ENCODE results near the gene CELA2B. TPM values are rescaled to one million over a fixed set of nuclear protein-coding genes. Genes with fewer than 3 reads are reported as not detected.

Gene CELA2B
- total RNA-seq, 4 donors from 2014 or later = not detected

DNA sequence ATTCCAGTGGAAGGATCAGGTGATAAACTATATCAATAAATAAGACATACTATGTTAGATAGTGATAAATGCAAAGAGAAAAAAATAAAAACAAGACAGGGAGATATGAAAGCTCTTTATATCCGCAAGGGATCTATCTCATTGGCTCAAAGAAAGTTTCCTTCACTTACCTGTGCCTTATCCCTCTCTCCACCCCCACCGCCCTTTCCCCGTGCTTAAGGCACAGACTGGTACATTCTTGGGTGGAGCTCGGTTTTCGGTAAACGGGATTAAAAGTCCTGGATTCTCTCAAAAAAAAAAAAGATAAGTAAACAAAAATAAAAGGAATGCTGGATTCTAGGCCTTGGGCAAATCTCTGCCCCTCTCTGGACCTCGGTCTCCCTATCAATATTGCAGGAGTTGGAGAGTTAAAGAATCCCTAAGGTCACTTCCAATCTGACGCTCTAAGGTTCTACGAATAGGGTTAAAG, 50.2 kb downstream of the CELA2B start:
- DNase-seq (ENCODE audit: low spot score in 2 of 2) = no peak
- TF ChIP-seq POLR2A (IDR thresholded peaks at IDR 0.05) (no peak), EP300 (IDR thresholded peaks at IDR 0.05) (no peak), POLR2AphosphoS5 (IDR thresholded peaks at IDR 0.05) (no peak)
- TF ChIP-seq, protein P1, sequence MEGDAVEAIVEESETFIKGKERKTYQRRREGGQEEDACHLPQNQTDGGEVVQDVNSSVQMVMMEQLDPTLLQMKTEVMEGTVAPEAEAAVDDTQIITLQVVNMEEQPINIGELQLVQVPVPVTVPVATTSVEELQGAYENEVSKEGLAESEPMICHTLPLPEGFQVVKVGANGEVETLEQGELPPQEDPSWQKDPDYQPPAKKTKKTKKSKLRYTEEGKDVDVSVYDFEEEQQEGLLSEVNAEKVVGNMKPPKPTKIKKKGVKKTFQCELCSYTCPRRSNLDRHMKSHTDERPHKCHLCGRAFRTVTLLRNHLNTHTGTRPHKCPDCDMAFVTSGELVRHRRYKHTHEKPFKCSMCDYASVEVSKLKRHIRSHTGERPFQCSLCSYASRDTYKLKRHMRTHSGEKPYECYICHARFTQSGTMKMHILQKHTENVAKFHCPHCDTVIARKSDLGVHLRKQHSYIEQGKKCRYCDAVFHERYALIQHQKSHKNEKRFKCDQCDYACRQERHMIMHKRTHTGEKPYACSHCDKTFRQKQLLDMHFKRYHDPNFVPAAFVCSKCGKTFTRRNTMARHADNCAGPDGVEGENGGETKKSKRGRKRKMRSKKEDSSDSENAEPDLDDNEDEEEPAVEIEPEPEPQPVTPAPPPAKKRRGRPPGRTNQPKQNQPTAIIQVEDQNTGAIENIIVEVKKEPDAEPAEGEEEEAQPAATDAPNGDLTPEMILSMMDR (IDR thresholded peaks at IDR 0.05) = no peak
- Histone ChIP-seq H3K4me1 (peaks cover 30% of the 10 kb centered on the region), H3K27me3 (no peaks in the 10 kb centered on the region), H3K27ac (peak overlapping the region; percentile 94), H3K9me3 (no peaks in the 10 kb centered on the region), H3K36me3 (no peaks in the 10 kb centered on the region), H3K4me3 (peak overlapping the region; percentile 75)
- 9% methylated on average over 9 of the region's 9 CpGs for WGBS

DNA sequence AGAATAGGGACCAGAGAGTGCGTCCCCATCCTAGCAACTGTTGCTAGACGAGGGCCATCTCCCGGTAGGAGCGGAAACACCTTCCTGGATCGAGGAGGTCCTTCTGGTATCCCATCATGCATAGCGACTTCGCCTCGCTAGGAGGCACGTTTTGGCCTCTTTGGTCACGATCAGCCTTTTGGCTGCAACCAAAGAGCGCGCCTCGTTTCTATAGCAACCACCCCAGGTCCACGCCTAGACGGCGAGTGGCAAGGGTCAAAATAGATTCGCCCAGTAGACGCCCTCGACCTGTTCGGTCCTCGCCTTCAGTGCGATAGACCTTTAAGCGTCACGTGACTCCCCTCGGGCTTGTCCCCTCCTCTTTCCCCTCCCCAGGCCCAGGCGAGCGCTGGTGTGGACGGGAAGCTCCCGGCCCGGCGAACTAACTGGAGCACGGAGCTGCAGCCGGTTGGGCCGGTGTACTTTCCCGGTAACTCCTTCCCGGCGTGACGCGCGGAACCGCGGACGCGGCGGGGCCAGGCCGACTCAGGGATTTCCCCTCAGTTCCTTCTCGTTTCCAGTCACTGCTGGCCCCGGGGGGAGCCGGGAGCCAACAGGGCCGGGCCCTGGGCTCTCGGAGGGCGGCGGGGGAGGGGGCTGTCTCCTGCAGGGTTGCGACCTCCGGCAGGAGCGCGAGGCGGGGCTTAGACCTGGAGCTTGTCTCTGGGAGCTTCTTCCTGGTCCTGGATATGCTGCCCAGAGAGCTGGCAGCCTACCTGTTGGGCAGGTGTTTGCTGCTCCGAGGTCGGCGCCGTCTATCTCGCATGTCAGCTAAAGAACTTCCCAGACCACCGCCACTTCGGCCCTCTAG, 50.8 kb downstream of the CELA2B start, which contains the start of gene DNAJC16:
Gene DNAJC16, plus strand, starts transcription at position 359 of the 850 bp plus-strand sequence. CDS start 2,258 bp downstream, outside the sequence.
- TF ChIP-seq POLR2AphosphoS5 (IDR thresholded peaks at IDR 0.05) (peak; percentile 54 to 98 (median 97)), POLR2A (IDR thresholded peaks at IDR 0.05) (peak; percentile 29 to 58), EP300 (IDR thresholded peaks at IDR 0.05) (peak; percentile 74)
- TF ChIP-seq, protein P1 (IDR thresholded peaks at IDR 0.05) = peak in 1 of 2 donors; percentile 27
- Histone ChIP-seq H3K27ac (peak within 1 kb of the TSS; percentile 94), H3K27me3 (no peaks in the 10 kb centered on the region), H3K9me3 (no peaks in the 10 kb centered on the region), H3K4me3 (peak within 1 kb of the TSS; percentile 75), H3K36me3 (no peaks in the 10 kb centered on the region), H3K4me1 (peaks cover 30% of the 10 kb centered on the region)
- peak; percentile 99 for DNase-seq (ENCODE audit: low spot score in 2 of 2)
- WGBS = 0% methylated on average over 32 of the region's 65 CpGs

DNA sequence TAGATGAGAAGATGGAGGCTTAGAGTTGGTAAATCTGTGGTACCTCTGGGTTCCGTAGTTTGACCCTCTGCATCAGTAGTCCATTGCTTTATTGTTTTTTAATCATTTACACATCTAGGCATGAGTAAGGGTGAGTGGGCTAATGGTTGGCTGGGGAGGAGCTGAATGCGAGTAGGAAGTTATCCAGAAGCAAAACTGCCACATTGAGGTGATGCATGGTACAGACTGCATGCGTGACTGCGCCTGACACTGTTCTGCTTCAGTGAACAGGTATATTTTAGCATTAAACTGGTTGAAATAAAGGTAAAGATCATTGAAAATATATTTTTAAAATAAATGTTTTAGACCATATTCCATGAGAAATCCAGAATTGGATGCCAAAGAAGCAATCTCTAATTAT, 55.1 kb downstream of the CELA2B start:
- DNase-seq (ENCODE audit: low spot score in 2 of 2) = no peak
- no peak overlapping the region for H3K4me3 ChIP-seq
- H3K27ac ChIP-seq = no peak overlapping the region
- peaks cover 23% of the 10 kb centered on the region for H3K36me3 ChIP-seq
- no peaks in the 10 kb centered on the region for H3K9me3 ChIP-seq
- H3K4me1 ChIP-seq = peaks cover 14% of the 10 kb centered on the region
- WGBS = 93% methylated on average over 4 of the region's 4 CpGs
- no peaks in the 10 kb centered on the region for H3K27me3 ChIP-seq
- TF ChIP-seq POLR2A (IDR thresholded peaks at IDR 0.05) (no peak), POLR2AphosphoS5 (IDR thresholded peaks at IDR 0.05) (no peak)

DNA sequence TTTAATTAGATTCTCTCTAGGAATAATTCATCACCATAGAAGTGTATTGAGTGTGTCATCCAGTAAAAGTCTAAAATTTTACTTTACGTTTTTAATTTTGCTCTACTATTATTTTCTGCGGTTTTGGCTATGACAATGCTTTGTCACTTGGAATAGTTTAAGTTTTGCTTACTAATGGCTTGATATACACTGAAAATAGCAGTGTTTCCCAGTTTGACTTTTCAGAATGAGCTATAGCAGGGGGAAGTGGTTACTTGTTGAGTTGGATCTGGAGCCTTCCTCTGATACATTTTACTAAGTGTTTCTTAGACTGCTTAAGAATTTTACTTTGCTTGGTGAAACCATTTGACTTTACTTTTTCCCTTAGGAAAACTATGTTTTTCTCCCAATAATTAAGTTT, 55.8 kb downstream of the CELA2B start:
- Histone ChIP-seq H3K4me3 (no peak overlapping the region), H3K27me3 (no peaks in the 10 kb centered on the region), H3K4me1 (peaks cover 10% of the 10 kb centered on the region), H3K36me3 (peaks cover 30% of the 10 kb centered on the region), H3K9me3 (no peaks in the 10 kb centered on the region), H3K27ac (no peak overlapping the region)
- no peak for DNase-seq (ENCODE audit: low spot score in 2 of 2)
- 74% methylated on average over 2 of the region's 2 CpGs for WGBS
- TF ChIP-seq EP300 (IDR thresholded peaks at IDR 0.05) (no peak), POLR2A (IDR thresholded peaks at IDR 0.05) (no peak), POLR2AphosphoS5 (IDR thresholded peaks at IDR 0.05) (no peak)
- TF ChIP-seq, protein P1 (IDR thresholded peaks at IDR 0.05) = no peak

DNA sequence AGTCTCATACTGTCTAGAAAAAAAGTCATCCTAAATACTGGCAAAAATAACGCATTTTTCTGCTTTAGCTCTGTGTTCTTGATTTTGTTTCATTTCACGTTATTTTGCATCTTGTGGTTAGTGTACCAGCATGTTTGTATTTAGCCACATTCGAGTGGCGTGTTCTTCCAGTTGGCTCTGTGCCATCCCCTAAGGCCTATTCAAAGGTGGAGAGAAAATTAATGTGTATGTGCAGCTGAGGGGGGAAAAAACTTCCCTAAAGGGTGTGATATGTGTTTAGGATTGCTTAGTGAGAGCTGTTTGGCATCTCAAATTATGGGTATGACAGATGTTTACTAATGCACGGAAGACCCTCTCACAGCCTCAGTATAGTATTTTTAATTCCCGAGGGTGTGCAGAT, 62.9 kb downstream of the CELA2B start:
- DNase-seq (ENCODE audit: low spot score in 2 of 2) = no peak
- WGBS = 67% methylated on average over 6 of the region's 6 CpGs
- Histone ChIP-seq H3K27ac (no peak overlapping the region), H3K9me3 (no peaks in the 10 kb centered on the region), H3K4me1 (no peaks in the 10 kb centered on the region), H3K36me3 (peaks cover 90% of the 10 kb centered on the region), H3K27me3 (no peaks in the 10 kb centered on the region), H3K4me3 (no peak overlapping the region)
- TF ChIP-seq EP300 (IDR thresholded peaks at IDR 0.05) (no peak), POLR2A (IDR thresholded peaks at IDR 0.05) (no peak), POLR2AphosphoS5 (IDR thresholded peaks at IDR 0.05) (no peak)
- TF ChIP-seq, protein P1 (IDR thresholded peaks at IDR 0.05) = no peak
